Thyroid gland (tissue), 4 donors: ENCODE data around the gene SLC25A18.

Experiments
- CTCF ChIP-seq, 6 experiments: fragments of 200-600 bp in 3 of 6; fragments of 450-650 bp in 3 of 6; sonication (generic) in 3 of 6; IDR thresholded peaks; one replicate each; pipeline ENCODE4 v1.5.1; 2016 to 2019; ENCODE audit warnings: antibody characterized with exemption in 6 of 6, mild to moderate bottlenecking in 2 of 6, inconsistent platforms in 1 of 6, moderate library complexity in 1 of 6
- POLR2A ChIP-seq, 2 donors: fragments of 450-650 bp; IDR thresholded peaks; one replicate each; pipeline ENCODE4 v1.6.1; 2017; ENCODE audit warnings: antibody characterized with exemption in 2 of 2, mild to moderate bottlenecking in 2 of 2, moderate library complexity in 1 of 2

DNA sequence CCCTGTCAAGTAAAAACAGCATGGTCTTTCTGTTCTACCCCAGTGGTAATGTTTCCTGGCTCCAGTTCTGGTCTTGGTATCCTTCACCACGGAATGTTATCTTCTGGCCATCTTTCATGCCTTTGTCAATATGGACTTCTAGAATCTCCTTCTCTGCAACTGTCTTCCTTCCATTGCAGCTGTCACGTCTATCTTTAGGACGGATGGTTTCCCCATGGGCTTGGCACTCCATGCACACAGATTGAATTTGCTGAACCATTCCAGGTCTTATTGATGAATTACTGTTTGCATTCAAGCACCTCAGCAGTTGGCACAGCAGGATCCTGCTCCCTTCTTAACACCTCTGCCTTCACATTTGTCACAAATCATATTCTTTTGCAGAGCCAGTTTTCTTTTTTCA, 44.9 kb upstream of the SLC25A18 start:
- TF ChIP-seq CTCF (IDR thresholded peaks at IDR 0.05) (no peak), POLR2A (IDR thresholded peaks at IDR 0.05) (no peak)
